GM12801 (cell line): ENCODE data around the gene ZNF816.

Source experiments
- TF ChIP-seq, protein P1 (sequence below): IDR thresholded peaks from one replicate; pipeline ENCODE4 v1.5.1; 2011; ENCODE audit warnings: control low read depth; ENCODE audit not compliant: insufficient read length; ENCODE audit errors: extremely low read depth

The ZNF816 gene

DNA sequence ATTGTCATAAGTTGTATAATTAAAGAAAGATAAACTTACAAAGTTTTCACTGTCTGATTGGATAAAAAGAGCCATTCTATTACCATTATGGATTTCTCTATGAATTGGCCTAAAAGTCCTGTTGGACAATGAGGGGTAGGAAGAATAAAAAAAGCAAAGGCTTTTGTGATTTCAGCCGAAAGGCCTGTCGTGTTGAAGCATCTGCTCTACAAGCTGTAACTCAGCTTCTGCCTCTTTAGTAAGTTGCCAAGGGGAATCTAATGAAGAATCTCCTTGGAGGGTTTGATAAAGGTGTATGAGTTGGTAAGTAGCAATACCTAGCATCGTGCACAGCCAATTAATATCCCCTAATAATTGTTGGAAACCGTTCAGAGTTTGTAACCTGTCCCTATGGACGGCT lies 25.8 kb upstream of the ZNF816 start:
- TF ChIP-seq, protein P1, sequence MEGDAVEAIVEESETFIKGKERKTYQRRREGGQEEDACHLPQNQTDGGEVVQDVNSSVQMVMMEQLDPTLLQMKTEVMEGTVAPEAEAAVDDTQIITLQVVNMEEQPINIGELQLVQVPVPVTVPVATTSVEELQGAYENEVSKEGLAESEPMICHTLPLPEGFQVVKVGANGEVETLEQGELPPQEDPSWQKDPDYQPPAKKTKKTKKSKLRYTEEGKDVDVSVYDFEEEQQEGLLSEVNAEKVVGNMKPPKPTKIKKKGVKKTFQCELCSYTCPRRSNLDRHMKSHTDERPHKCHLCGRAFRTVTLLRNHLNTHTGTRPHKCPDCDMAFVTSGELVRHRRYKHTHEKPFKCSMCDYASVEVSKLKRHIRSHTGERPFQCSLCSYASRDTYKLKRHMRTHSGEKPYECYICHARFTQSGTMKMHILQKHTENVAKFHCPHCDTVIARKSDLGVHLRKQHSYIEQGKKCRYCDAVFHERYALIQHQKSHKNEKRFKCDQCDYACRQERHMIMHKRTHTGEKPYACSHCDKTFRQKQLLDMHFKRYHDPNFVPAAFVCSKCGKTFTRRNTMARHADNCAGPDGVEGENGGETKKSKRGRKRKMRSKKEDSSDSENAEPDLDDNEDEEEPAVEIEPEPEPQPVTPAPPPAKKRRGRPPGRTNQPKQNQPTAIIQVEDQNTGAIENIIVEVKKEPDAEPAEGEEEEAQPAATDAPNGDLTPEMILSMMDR, result no peak

DNA sequence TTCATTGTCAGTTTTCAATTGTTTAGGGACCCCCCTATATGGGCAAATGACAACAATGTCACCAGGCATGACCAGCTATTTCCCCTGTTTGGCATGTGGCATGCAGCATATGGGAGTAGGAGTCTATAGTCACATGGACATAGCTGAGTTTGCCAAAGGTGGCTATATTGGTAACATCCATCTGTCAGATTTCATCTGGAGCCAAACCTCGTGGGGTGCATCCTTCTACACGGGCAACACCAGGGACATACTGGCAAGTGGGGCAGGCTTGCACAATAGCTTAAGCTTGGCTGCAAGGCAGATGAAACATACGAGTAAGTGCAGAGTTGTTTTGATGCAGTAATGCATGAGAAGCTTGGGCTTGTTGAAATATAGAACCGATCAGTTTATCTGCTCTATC lies 24.5 kb upstream of the ZNF816 start:
- TF ChIP-seq, protein P1, result no peak

- TF ChIP-seq, protein P1, result no peak
These were observed 18.6 kb upstream of the ZNF816 start for GRCh38 chr19:52981329-52981728.

DNA sequence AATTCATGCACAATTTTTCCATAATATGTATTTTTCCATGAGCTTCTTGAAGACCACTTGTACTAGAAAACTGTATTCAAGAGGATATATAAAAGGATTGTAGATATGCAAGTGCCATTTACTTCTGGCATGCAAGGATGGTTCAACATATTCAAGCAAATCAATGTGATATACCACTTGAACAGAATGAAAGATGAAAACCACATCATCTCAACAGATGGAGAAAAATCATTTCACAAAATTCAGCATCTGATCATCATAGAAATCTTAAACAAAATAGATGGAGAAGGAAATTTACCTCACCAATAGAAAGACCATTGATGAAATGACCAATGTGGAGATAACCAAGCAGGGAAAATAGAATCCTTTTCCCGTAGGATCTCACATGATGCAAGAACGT lies 5.1 kb upstream of the ZNF816 start:
- TF ChIP-seq, protein P1, result no peak

DNA sequence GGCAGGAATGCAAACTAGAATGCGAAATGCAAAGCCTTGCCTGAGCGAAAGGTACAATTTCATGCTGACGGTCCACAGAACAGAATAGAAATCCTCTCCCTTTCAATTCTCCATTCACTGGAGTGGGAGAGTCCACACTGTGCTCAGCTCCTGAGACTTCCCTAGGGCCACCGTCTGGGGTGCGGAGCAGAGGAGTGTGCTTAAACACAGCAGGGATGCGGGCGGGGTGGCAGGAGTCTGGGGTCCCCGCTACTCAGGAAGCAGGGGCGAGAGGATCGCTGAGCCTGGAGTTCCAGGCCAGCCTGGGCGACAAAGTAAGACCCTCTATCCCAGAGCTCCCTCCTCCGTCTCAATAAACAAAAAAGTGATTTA lies 552 bp upstream of the ZNF816 start:
- TF ChIP-seq, protein P1, result no peak

DNA sequence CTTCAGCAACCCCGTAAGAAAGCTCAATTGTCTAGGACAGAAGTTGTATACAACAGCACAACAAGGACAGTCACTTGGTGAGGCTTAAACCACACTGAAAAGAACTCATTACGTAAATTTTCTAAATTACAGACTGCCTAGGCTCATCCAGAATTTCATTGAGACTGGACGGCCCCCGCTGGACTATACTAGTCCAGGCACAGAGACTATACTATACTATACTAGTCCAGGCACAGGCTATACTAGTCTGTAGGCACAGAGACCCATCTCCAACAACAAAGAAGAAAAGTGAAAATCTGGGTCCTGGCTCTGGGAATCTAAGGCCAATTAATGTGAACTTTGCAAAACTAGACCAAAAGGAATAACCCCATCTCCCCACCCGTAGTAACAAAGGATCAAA lies 700 bp downstream of the ZNF816 start:
- TF ChIP-seq, protein P1, result no peak

- TF ChIP-seq, protein P1, result no peak
These were observed 2.9 kb downstream of the ZNF816 start for GRCh38 chr19:52959613-52960295.
